GM10248 (cell line): ENCODE data around the gene ORAI3.
A peak's percentile ranks its signal among the peaks of the same experiment; 100 is the strongest.

Source experiments
- CTCF ChIA-PET: fragments of 300-600 bp; sonication (Branson Sonifier 250); formaldehyde crosslinking; extraction: SDS; loops from one replicate; lab custom pipeline; 2021; ENCODE audit warnings: antibody characterized with exemption; lab: Yijun Ruan, JAX
- POLR2A ChIA-PET: fragments of 350-650 bp; sonication (Branson Sonifier 250); formaldehyde crosslinking; extraction: SDS; loops from one replicate; lab custom pipeline; 2020; ENCODE audit warnings: antibody characterized with exemption; lab: Yijun Ruan, JAX
- DNase-seq: peaks from one replicate; pipeline ENCODE4 v3.0.0; 2012; ENCODE audit errors: extremely low spot score
- CTCF ChIP-seq: IDR thresholded peaks from 2 replicates; pipeline ENCODE4 v1.5.1; 2012; ENCODE audit warnings: mild to moderate bottlenecking, low read depth; ENCODE audit errors: extremely low read depth, missing control alignments, control extremely low read depth

Gene ORAI3

GRCh38 chr16:30949650-30950515 is 1.0 kb downstream of the ORAI3 start:
- peak; percentile 28 for TF ChIP-seq CTCF
- POLR2A ChIA-PET = interaction anchor here (0.6 to 1.6 kb wide), 3 partner anchors 14 to 231 kb away, joined by 3 to 5 read pairs (median 5); no protein-coding TSS in a partner anchor
- CTCF ChIA-PET = interaction anchor here (0.8 to 15.1 kb wide), 6 partner anchors 11 to 105 kb away, joined by 3 to 173 read pairs (median 4); no protein-coding TSS in a partner anchor
- DNase-seq = peak; percentile 70

GRCh38 chr16:30950516-30951065 is 1.7 kb downstream of the ORAI3 start:
- CTCF ChIA-PET = interaction anchor here (0.8 to 15.1 kb wide), 6 partner anchors 12 to 106 kb away, joined by 3 to 173 read pairs (median 4); no protein-coding TSS in a partner anchor
- TF ChIP-seq CTCF = no peak
- DNase-seq = no peak
- POLR2A ChIA-PET = interaction anchor here (1.2 to 1.6 kb wide), 2 partner anchors 60 to 230 kb away, joined by 3 read pairs; no protein-coding TSS in a partner anchor

- CTCF ChIA-PET = interaction anchor here (1.7 to 15.1 kb wide), 3 partner anchors 12 to 76 kb away, joined by 4 to 173 read pairs (median 5); no protein-coding TSS in a partner anchor
- no peak for TF ChIP-seq CTCF
- no peak for DNase-seq
Observed at GRCh38 chr16:30951193-30951592, 2.3 kb downstream of the ORAI3 start.

GRCh38 chr16:30951750-30952149 is 2.9 kb downstream of the ORAI3 start:
- TF ChIP-seq CTCF = no peak
- ChIA-PET CTCF (interaction anchor here (1.7 to 15.1 kb wide), 2 partner anchors 13 to 77 kb away, joined by 4 to 173 read pairs; no protein-coding TSS in a partner anchor), POLR2A (interaction anchor here (0.7 to 1.2 kb wide), 2 partner anchors 61 to 83 kb away, joined by 3 to 4 read pairs; no protein-coding TSS in a partner anchor)
- DNase-seq = no peak

More at GRCh38 chr16:30951193-30951592, 2.3 kb downstream of the ORAI3 start:
- POLR2A ChIA-PET = interaction anchor here (0.7 to 1.6 kb wide), 3 partner anchors 61 to 229 kb away, joined by 3 to 4 read pairs (median 3); no protein-coding TSS in a partner anchor

- no peak for DNase-seq
- CTCF ChIA-PET = interaction anchor here (1.0 to 15.1 kb wide), 10 partner anchors 11 to 291 kb away, joined by 3 to 173 read pairs (median 4); partner anchors contain the start of gene HSD3B7
- TF ChIP-seq CTCF = no peak
- POLR2A ChIA-PET = no interaction called here
Observed at GRCh38 chr16:30953111-30953510, 4.2 kb downstream of the ORAI3 start.

- DNase-seq = peak; percentile 54
- ChIA-PET POLR2A (interaction anchor here (0.6 to 1.4 kb wide), 2 partner anchors 37 to 226 kb away, joined by 3 to 4 read pairs; partner anchors contain the start of gene FUS), CTCF (interaction anchor here (0.8 to 15.1 kb wide), 20 partner anchors 11 to 915 kb away, joined by 3 to 173 read pairs (median 4); partner anchors contain the start of genes ARMC5, HSD3B7, KAT8 and VKORC1)
- peak; percentile 77 for TF ChIP-seq CTCF
Observed at GRCh38 chr16:30953511-30954124, 4.8 kb downstream of the ORAI3 start.
